Adrenal gland (tissue), 12 donors: ENCODE results near the gene UNC79. TPM values are rescaled to one million over a fixed set of nuclear protein-coding genes. Genes with fewer than 3 reads are reported as not detected.
"Not testable (repeated sequence)": the region's sequence is repeated elsewhere in the genome, so short reads cannot be mapped to it uniquely, and the experiment has no call there.

Experiments used
- DNase-seq, 7 donors: peaks; one replicate each; pipeline ENCODE4 v3.0.0-alpha.2; 2019 to 2020
- H3K27ac ChIP-seq, 5 donors: fragments of 200-600 bp; sonication (generic) in 4 of 5; 1 replicate in 3 of 5; 2 replicates in 2 of 5; pipeline versions ENCODE4 v1.5.1 to v1.8.0; 2016 to 2020; ENCODE audit warnings: mild to moderate bottlenecking in 1 of 5
- H3K27me3 ChIP-seq: fragments of 200-600 bp; 2 replicates; pipeline ENCODE4 v1.8.0; 2021
- H3K36me3 ChIP-seq, 2 donors: fragments of 200-600 bp; replicated peaks in 1 of 2; 1 replicate in 1 of 2; 2 replicates in 1 of 2; pipeline versions ENCODE4 v1.5.1 to v1.8.0; 2018 to 2022
- H3K4me1 ChIP-seq, 2 donors: fragments of 200-600 bp; replicated peaks in 1 of 2; 1 replicate in 1 of 2; 2 replicates in 1 of 2; pipeline versions ENCODE4 v1.5.1 to v1.8.0; 2018 to 2021
- H3K4me3 ChIP-seq, 4 donors: fragments of 200-600 bp; sonication (generic) in 3 of 4; one replicate each; pipeline ENCODE4 v1.5.1; 2016 to 2018
- H3K9me3 ChIP-seq, 3 donors: fragments of 200-600 bp; sonication (generic) in 1 of 3; replicated peaks in 1 of 3; 1 replicate in 2 of 3; 2 replicates in 1 of 3; pipeline versions ENCODE4 v1.5.1 to v1.8.0; 2016 to 2021
- POLR2A ChIP-seq, 2 donors: fragments of 450-650 bp; IDR thresholded peaks; one replicate each; pipeline ENCODE4 v1.6.1; 2017; ENCODE audit warnings: antibody characterized with exemption in 2 of 2, mild to moderate bottlenecking in 2 of 2, moderate library complexity in 1 of 2
- WGBS, 4 donors: extraction: QIAGEN DNeasy Blood & Tissue Kit in 2 of 4; methylation state at CpG; one replicate each; pipeline versions ENCODE4 v1.1.5 to v1.1.7; 2013 to 2017; 5-methylcytosine and 5-hydroxymethylcytosine counted together
- intact Hi-C, 2 donors: fragments of 100-400 bp; cut with DNase I; formaldehyde crosslinking; loops; one replicate each; pipeline versions ENCODE4 v1.14.1 to v1.15.0; 2022 to 2023
- polyA plus RNA-seq, 3 donors: library from polyadenylated mRNA; stranded (reverse); fragments of 200-250 nt in 2 of 3; fragments of 350-450 nt in 1 of 3; fragmentation: Illumina TruSeq in 1 of 3; extraction: RNeasy Lipid Tissue Mini Kit (QIAGEN cat#74804) in 1 of 3; gene quantifications; one replicate each; pipeline ENCODE4 v1.2.3, GENCODE V29; 2013 to 2014
- total RNA-seq, 9 donors: library from RNA; depleted of rRNA in 4 of 9; stranded (reverse); fragments of >200 nt in 4 of 9; fragments of 120-200 nt in 1 of 9; fragmentation: NEBNext Ultra II Directional in 1 of 9; extraction: Animal tissue kit (Norgen Biotek cat#: 25700) in 1 of 9; gene quantifications; one replicate each; pipeline versions ENCODE4 v1.1.0 to v1.2.4, GENCODE V29; 2013 to 2023
- TF ChIP-seq, protein P1 (sequence below), 6 experiments: fragments of 450-650 bp in 4 of 6; fragments of 200-600 bp in 2 of 6; sonication (generic) in 1 of 6; IDR thresholded peaks; 1 replicate in 5 of 6; 2 replicates in 1 of 6; pipeline versions ENCODE4 v1.5.1 to v1.8.0; 2016 to 2021; ENCODE audit warnings: antibody characterized with exemption in 6 of 6, mild to moderate bottlenecking in 2 of 6, moderate library complexity in 1 of 6
- donor health status: healthy with polysubstance abuse.
- donor health status: Bipolar disorder and iron deficiency.
- donor health status: DM: yes; HTN: yes; CAD: no.
- donor health status: DM: no; HTN: no; CAD: no.
- donor health status: DM: no; HTN: no; CAD: no.
- donor health status: DM: yes; HTN: yes; CAD: no.

The UNC79 gene
- total and polyA plus RNA-seq, 12 donors, result 0.09 to 4.3 (median 1.1) TPM

DNA sequence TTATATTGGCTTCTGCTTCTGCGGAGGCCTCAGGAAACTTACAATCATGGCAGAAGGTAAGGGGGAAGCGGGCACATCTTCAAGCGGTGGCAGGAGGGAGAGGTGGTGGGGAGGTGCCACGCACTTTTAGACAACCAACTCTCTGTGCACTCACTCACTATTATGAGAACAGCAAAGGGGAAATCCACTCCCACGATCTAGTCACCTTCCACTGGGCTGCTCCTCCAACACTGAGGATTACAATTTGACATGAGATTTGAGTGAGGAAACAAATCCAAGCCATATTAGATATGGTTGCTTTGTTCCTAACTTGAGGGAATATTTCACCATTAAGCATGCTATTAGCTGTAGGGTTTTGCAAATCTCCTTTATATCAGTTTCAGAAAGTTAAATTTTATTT is 80.3 kb downstream of the UNC79 start:
- Histone ChIP-seq H3K27ac (no peak overlapping the region), H3K4me1 (no peaks in the 10 kb centered on the region), H3K4me3 (no peak overlapping the region), H3K27me3 (no peaks in the 10 kb centered on the region), H3K9me3 (no peaks in the 10 kb centered on the region), H3K36me3 (no peaks in the 10 kb centered on the region)
- WGBS, 4 donors, result 80 to 88% (median 84%) methylated on average over 5 of the region's 5 CpGs
- no peak for DNase-seq
- TF ChIP-seq POLR2A (IDR thresholded peaks at IDR 0.05), result no peak
- TF ChIP-seq, protein P1, sequence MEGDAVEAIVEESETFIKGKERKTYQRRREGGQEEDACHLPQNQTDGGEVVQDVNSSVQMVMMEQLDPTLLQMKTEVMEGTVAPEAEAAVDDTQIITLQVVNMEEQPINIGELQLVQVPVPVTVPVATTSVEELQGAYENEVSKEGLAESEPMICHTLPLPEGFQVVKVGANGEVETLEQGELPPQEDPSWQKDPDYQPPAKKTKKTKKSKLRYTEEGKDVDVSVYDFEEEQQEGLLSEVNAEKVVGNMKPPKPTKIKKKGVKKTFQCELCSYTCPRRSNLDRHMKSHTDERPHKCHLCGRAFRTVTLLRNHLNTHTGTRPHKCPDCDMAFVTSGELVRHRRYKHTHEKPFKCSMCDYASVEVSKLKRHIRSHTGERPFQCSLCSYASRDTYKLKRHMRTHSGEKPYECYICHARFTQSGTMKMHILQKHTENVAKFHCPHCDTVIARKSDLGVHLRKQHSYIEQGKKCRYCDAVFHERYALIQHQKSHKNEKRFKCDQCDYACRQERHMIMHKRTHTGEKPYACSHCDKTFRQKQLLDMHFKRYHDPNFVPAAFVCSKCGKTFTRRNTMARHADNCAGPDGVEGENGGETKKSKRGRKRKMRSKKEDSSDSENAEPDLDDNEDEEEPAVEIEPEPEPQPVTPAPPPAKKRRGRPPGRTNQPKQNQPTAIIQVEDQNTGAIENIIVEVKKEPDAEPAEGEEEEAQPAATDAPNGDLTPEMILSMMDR (IDR thresholded peaks at IDR 0.05), result no peak
- intact Hi-C loops, result no loop called here

DNA sequence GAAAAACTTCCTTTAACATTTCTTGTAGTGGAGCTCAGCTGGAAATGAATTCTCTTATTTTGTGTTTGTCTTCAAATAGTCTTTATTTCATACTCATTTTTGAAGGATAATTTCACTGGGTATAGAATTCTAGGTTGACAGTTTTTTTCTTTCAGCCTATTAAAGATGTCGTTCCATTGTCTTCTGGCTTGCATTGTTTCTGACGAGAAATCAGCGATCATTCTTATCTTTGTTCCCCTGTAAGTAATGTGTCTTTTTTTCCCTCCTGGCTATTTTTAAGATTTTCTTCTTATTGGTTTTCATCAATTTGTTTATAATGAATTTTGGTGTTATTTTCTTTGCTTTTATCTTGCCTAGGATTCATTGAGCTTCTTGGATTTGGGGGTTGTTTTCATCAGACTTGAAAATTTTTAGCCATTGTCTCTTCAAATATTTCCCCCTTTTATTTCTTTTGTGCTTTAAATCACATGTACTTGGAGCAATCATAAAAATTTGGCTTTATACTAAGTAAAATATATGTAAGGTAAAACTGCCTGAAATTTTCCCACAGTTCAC is 89.4 kb downstream of the UNC79 start:
- Histone ChIP-seq H3K4me1 (no peaks in the 10 kb centered on the region), H3K4me3 (no peak overlapping the region), H3K36me3 (no peaks in the 10 kb centered on the region), H3K27me3 (no peaks in the 10 kb centered on the region), H3K9me3 (peaks cover 0 to 26% (median 16%) of the 10 kb centered on the region in 3 donors), H3K27ac (no peak overlapping the region)
- 92 to 95% (median 94%) methylated on average over 3 of the region's 3 CpGs for WGBS, 4 donors
- no peak for DNase-seq
- intact Hi-C loops, result no loop called here
- TF ChIP-seq, protein P1 (IDR thresholded peaks at IDR 0.05), result no peak
- TF ChIP-seq POLR2A (IDR thresholded peaks at IDR 0.05), result no peak

DNA sequence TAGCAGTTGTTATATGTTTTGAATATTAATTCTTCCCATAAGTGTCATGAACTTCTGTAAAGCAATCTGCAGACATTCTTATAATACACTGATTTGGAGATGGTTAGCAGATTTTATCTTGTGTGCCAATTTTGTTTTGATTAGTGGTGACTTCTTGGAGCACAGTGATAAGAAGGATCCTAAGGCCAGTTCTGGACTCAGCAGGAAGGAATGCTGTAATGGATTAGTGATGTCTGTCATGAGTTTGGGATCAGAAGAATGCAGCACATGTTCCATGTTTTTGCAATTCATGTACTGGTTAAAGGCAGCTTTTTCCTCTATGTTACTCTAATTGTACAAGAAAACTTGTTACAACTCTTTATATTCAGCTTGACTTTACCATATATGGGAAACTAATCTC is 91.5 kb downstream of the UNC79 start:
- Histone ChIP-seq H3K4me3 (no peak overlapping the region), H3K4me1 (no peaks in the 10 kb centered on the region), H3K27ac (no peak overlapping the region), H3K36me3 (no peaks in the 10 kb centered on the region), H3K27me3 (no peaks in the 10 kb centered on the region), H3K9me3 (peaks cover 0 to 26% (median 10%) of the 10 kb centered on the region in 3 donors)
- intact Hi-C loops, result no loop called here
- DNase-seq, result no peak
- TF ChIP-seq, protein P1 (IDR thresholded peaks at IDR 0.05), result no peak
- TF ChIP-seq POLR2A (IDR thresholded peaks at IDR 0.05), result no peak

DNA sequence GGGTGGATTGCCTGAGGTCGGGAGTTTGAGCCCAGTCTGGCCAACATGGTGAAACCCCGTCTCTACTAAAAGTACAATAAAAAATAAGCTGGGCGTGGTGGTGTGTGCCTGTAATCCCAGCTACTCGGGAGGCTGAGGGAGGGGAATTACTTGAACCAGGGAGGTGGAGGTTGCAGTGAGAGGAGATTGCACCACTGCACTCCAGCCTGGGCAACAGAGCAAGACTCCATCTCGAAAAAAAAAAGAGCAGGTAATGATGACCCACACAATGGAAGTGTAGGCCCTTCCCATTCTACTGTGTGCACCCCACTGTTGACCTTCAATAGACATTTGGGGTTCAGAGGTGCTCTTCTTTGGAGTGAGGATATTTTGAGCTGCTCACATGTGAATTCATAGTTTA is 94.5 kb downstream of the UNC79 start:
- H3K36me3 ChIP-seq, intact Hi-C loops: not testable (repeated sequence)
- 76 to 86% (median 79%) methylated on average over 5 of the region's 5 CpGs for WGBS, 4 donors

DNA sequence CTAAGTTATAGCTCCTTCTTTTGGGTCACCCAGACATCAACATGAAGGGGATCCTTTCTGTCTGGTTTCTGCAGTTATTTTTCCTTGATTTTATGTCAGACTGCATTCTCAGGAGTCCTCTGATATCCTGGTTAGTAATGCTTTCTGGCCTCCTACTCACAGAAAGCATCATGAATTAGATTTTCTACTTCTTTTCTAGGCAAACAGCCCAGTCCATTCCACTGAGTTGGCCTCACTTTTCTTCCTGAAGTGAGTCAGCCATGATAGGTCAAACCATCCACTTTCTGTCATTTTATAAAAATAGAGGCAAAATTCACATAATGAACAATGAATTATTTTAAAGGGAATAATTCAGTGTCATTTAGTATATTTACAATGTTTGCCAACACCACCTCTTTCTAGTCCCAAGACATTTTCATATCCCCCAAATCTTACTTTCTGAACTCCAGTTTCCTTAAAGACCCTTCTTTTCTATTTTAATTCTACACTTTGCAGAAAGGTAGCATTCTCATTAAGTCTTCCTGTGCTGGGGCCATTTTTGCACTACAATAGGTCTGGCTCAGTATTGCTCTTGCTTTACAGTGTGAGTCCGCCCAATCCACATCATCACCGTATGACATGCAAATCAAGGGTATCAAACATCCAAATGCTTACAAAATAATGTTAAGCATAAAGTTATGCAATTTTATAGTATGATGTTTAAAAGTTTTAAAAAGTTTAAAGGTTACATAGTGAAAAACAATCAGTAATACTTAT is 95.1 kb downstream of the UNC79 start:
- DNase-seq, result no peak
- H3K9me3 ChIP-seq, result no peaks in the 10 kb centered on the region
- 91 to 98% (median 94%) methylated on average over 2 of the region's 2 CpGs for WGBS, 4 donors
- no peaks in the 10 kb centered on the region for H3K36me3 ChIP-seq
- TF ChIP-seq, protein P1 (IDR thresholded peaks at IDR 0.05), result no peak
- no peak for TF ChIP-seq POLR2A (IDR thresholded peaks at IDR 0.05)
- no peaks in the 10 kb centered on the region for H3K4me1 ChIP-seq
- no peaks in the 10 kb centered on the region for H3K27me3 ChIP-seq
- H3K4me3 ChIP-seq, result no peak overlapping the region
- intact Hi-C loops, result no loop called here
- no peak overlapping the region for H3K27ac ChIP-seq

More for the DNA sequence above, 94.5 kb downstream of the UNC79 start:
- not testable (repeated sequence) for H3K27me3 ChIP-seq, H3K9me3 ChIP-seq, H3K4me3 ChIP-seq, DNase-seq, H3K27ac ChIP-seq, H3K4me1 ChIP-seq
